ENCODE results near the gene HPS4. TPM values are rescaled to one million over a fixed set of nuclear protein-coding genes. Genes with fewer than 3 reads are reported as not detected.

Gene HPS4
- total and polyA plus RNA-seq, 4 donors = 5.4 to 26.2 (median 12.6) TPM

- Histone ChIP-seq H3K36me3 (ENCODE audit: control insufficient read depth in 4 of 4, insufficient read depth in 3 of 4, low read depth in 1 of 4, low read length in 3 of 4) (peaks cover 25 to 74% (median 65%) of the 10 kb centered on the region in 4 donors), H3K27ac (ENCODE audit: low read depth in 1 of 2, low read length in 2 of 2) (no peak overlapping the region), H3K4me1 (ENCODE audit: control insufficient read depth in 4 of 4, insufficient read depth in 4 of 4, low read length in 3 of 4) (peaks cover 0 to 16% (median 12%) of the 10 kb centered on the region in 4 donors), H3K9me3 (ENCODE audit: control insufficient read depth in 4 of 4, low read length in 3 of 4) (no peaks in the 10 kb centered on the region), H3K27me3 (ENCODE audit: control insufficient read depth in 4 of 4, insufficient read depth in 4 of 4, low read length in 3 of 4) (no peaks in the 10 kb centered on the region), H3K4me3 (ENCODE audit: low read depth in 1 of 3, low read length in 3 of 3) (no peak overlapping the region), H3K9ac (ENCODE audit: low read depth in 1 of 2, low read length in 2 of 2) (no peak overlapping the region)
- TF ChIP-seq ATF3 (IDR thresholded peaks at IDR 0.05) = no peak
- no peak for TF ChIP-seq JUND (IDR thresholded peaks at IDR 0.05)
- no peak for TF ChIP-seq RXRA (IDR thresholded peaks at IDR 0.05)
- no peak for TF ChIP-seq FOXA2 (IDR thresholded peaks at IDR 0.05)
- no peak for TF ChIP-seq SP1 (IDR thresholded peaks at IDR 0.05)
- no peak for TF ChIP-seq GABPA (IDR thresholded peaks at IDR 0.05 in 1 of 2, conservative IDR thresholded peaks at IDR 0.05 in 1 of 2)
- TF ChIP-seq HNF4G (IDR thresholded peaks at IDR 0.05) = no peak
- no peak for TF ChIP-seq CTCF (IDR thresholded peaks at IDR 0.05; ENCODE audit: low read depth, low read length, missing input control)
- TF ChIP-seq EGR1 (IDR thresholded peaks at IDR 0.05; ENCODE audit: low read depth in 2 of 2) = no peak
- TF ChIP-seq YY1 (IDR thresholded peaks at IDR 0.05) = no peak
- DNase-seq (ENCODE audit: low spot score) = no peak
- WGBS = 92% methylated on average over 25 of the region's 25 CpGs
These were observed 15.7 kb upstream of the HPS4 start for GRCh38 chr22:26499188-26499703.

- 89% methylated on average over 4 of the region's 4 CpGs for WGBS
- Histone ChIP-seq H3K4me3 (ENCODE audit: low read depth in 1 of 3, low read length in 3 of 3) (no peak overlapping the region), H3K36me3 (ENCODE audit: control insufficient read depth in 4 of 4, insufficient read depth in 3 of 4, low read depth in 1 of 4, low read length in 3 of 4) (peaks cover 28 to 81% (median 74%) of the 10 kb centered on the region in 4 donors)
These were observed 12.9 kb upstream of the HPS4 start for GRCh38 chr22:26496456-26496855.

GRCh38 chr22:26494506-26494905, 10.9 kb upstream of the HPS4 start:
- Histone ChIP-seq H3K9me3 (ENCODE audit: control insufficient read depth in 4 of 4, low read length in 3 of 4) (no peaks in the 10 kb centered on the region), H3K9ac (ENCODE audit: low read depth in 1 of 2, low read length in 2 of 2) (no peak overlapping the region), H3K27me3 (ENCODE audit: control insufficient read depth in 4 of 4, insufficient read depth in 4 of 4, low read length in 3 of 4) (no peaks in the 10 kb centered on the region), H3K27ac (ENCODE audit: low read depth in 1 of 2, low read length in 2 of 2) (no peak overlapping the region), H3K4me1 (ENCODE audit: control insufficient read depth in 4 of 4, insufficient read depth in 4 of 4, low read length in 3 of 4) (no peaks in the 10 kb centered on the region), H3K36me3 (ENCODE audit: control insufficient read depth in 4 of 4, insufficient read depth in 3 of 4, low read depth in 1 of 4, low read length in 3 of 4) (peaks cover 24 to 83% (median 76%) of the 10 kb centered on the region in 4 donors), H3K4me3 (ENCODE audit: low read depth in 1 of 3, low read length in 3 of 3) (no peak overlapping the region)
- no peak for DNase-seq (ENCODE audit: low spot score)
- TF ChIP-seq FOXA2 (IDR thresholded peaks at IDR 0.05) (no peak), RXRA (IDR thresholded peaks at IDR 0.05) (no peak), FOXA1 (IDR thresholded peaks at IDR 0.05) (no peak), JUND (IDR thresholded peaks at IDR 0.05) (no peak), MAX (IDR thresholded peaks at IDR 0.05) (no peak), EGR1 (IDR thresholded peaks at IDR 0.05; ENCODE audit: low read depth in 2 of 2) (no peak), REST (IDR thresholded peaks at IDR 0.05) (no peak), RAD21 (IDR thresholded peaks at IDR 0.05) (no peak), TAF1 (conservative IDR thresholded peaks at IDR 0.05) (no peak), HNF4G (IDR thresholded peaks at IDR 0.05) (no peak), ATF3 (IDR thresholded peaks at IDR 0.05) (no peak), CTCF (IDR thresholded peaks at IDR 0.05; ENCODE audit: low read depth, low read length, missing input control) (no peak), NR2F2 (IDR thresholded peaks at IDR 0.05) (no peak), SP1 (IDR thresholded peaks at IDR 0.05) (no peak)

More at GRCh38 chr22:26496456-26496855, 12.9 kb upstream of the HPS4 start:
- Histone ChIP-seq H3K9ac (ENCODE audit: low read depth in 1 of 2, low read length in 2 of 2) (no peak overlapping the region), H3K4me1 (ENCODE audit: control insufficient read depth in 4 of 4, insufficient read depth in 4 of 4, low read length in 3 of 4) (no peaks in the 10 kb centered on the region), H3K27me3 (ENCODE audit: control insufficient read depth in 4 of 4, insufficient read depth in 4 of 4, low read length in 3 of 4) (no peaks in the 10 kb centered on the region), H3K27ac (ENCODE audit: low read depth in 1 of 2, low read length in 2 of 2) (no peak overlapping the region), H3K9me3 (ENCODE audit: control insufficient read depth in 4 of 4, low read length in 3 of 4) (no peaks in the 10 kb centered on the region)
- TF ChIP-seq YY1 (IDR thresholded peaks at IDR 0.05) (no peak), HNF4A (conservative IDR thresholded peaks at IDR 0.05) (no peak), FOXA1 (IDR thresholded peaks at IDR 0.05) (no peak), JUND (IDR thresholded peaks at IDR 0.05) (no peak), ATF3 (IDR thresholded peaks at IDR 0.05) (no peak), GABPA (IDR thresholded peaks at IDR 0.05 in 1 of 2, conservative IDR thresholded peaks at IDR 0.05 in 1 of 2) (no peak), HNF4G (IDR thresholded peaks at IDR 0.05) (no peak)
- no peak for DNase-seq (ENCODE audit: low spot score)
